Mesendoderm (in vitro differentiated cells): ENCODE measurements around the gene INO80.

ENCODE experiments used
- DNase-seq: peaks from one replicate; pipeline ENCODE4 v3.0.0; 2013
- H2AK5ac ChIP-seq: 2 replicates; pipeline ENCODE4 v1.6.1; 2013; ENCODE audit warnings: low read length, inconsistent platforms
- H2BK120ac ChIP-seq: 2 replicates; pipeline ENCODE4 v1.6.1; 2013; ENCODE audit warnings: low read depth, mild to moderate bottlenecking, low read length, moderate library complexity, mixed read lengths
- H2BK15ac ChIP-seq: replicated peaks from 2 replicates; pipeline ENCODE4 v1.6.1; 2013; ENCODE audit warnings: low read depth, mild to moderate bottlenecking, moderate library complexity
- H2BK5ac ChIP-seq: 2 replicates; pipeline ENCODE4 v1.6.1; 2013; ENCODE audit warnings: low read length, inconsistent platforms
- H3K18ac ChIP-seq: 2 replicates; pipeline ENCODE4 v1.6.1; 2013; ENCODE audit warnings: mild to moderate bottlenecking, low read length, mixed read lengths
- H3K23ac ChIP-seq: one replicate; pipeline ENCODE4 v1.6.1; 2013; ENCODE audit warnings: low read length
- H3K27ac ChIP-seq: 2 replicates; pipeline ENCODE4 v1.5.1; 2013; ENCODE audit warnings: low read depth, mild to moderate bottlenecking, inconsistent platforms, low read length, moderate library complexity
- H3K27me3 ChIP-seq: 2 replicates; pipeline ENCODE4 v1.6.1; 2013; ENCODE audit warnings: low read length, control low read depth, mild to moderate bottlenecking, inconsistent platforms; ENCODE audit not compliant: insufficient read depth, poor library complexity
- H3K36me3 ChIP-seq: 2 replicates; pipeline ENCODE4 v1.6.1; 2013; ENCODE audit warnings: low read length, inconsistent platforms; ENCODE audit not compliant: control insufficient read depth, insufficient read depth
- H3K4ac ChIP-seq: one replicate; pipeline ENCODE4 v1.6.1; 2013; ENCODE audit warnings: low read depth, mild to moderate bottlenecking, low read length, moderate library complexity
- H3K4me1 ChIP-seq: 2 replicates; pipeline ENCODE4 v1.6.1; 2013; ENCODE audit warnings: low read depth, low read length, inconsistent platforms; ENCODE audit not compliant: control insufficient read depth
- H3K4me2 ChIP-seq: 2 replicates; pipeline ENCODE4 v1.6.1; 2013; ENCODE audit warnings: low read length
- H3K4me3 ChIP-seq: 2 replicates; pipeline ENCODE4 v1.5.1; 2013; ENCODE audit warnings: mild to moderate bottlenecking, low read length
- H3K56ac ChIP-seq: one replicate; pipeline ENCODE4 v1.6.1; 2013; ENCODE audit warnings: low read length
- H3K79me1 ChIP-seq: 2 replicates; pipeline ENCODE4 v1.6.1; 2013; ENCODE audit warnings: low read length, inconsistent platforms
- H3K79me2 ChIP-seq: 2 replicates; pipeline ENCODE4 v1.6.1; 2013; ENCODE audit warnings: mild to moderate bottlenecking, low read length; ENCODE audit not compliant: control insufficient read depth, insufficient read depth
- H3K9ac ChIP-seq: 2 replicates; pipeline ENCODE4 v1.6.1; 2013; ENCODE audit warnings: low read length, inconsistent platforms
- H4K5ac ChIP-seq: one replicate; pipeline ENCODE4 v1.6.1; 2013; ENCODE audit warnings: low read length
- H4K8ac ChIP-seq: one replicate; pipeline ENCODE4 v1.6.1; 2013; ENCODE audit warnings: low read depth, mild to moderate bottlenecking, control low read depth, low read length, moderate library complexity
- WGBS: extraction: QIAGEN DNeasy Blood & Tissue Kit; methylation state at CpG from one replicate; pipeline ENCODE4 v1.1.7; 2013; ENCODE audit warnings: low lambda C conversion rate, missing lambda C conversion rate; ENCODE audit not compliant: insufficient coverage; ENCODE audit errors: extremely low coverage; 5-methylcytosine and 5-hydroxymethylcytosine counted together

The INO80 gene

GRCh38 chr15:40944510-40945296 lies 171.4 kb downstream of the INO80 start:
- H3K4me1 ChIP-seq: peaks cover 1% of the 10 kb centered on the region
- H3K18ac ChIP-seq: no peak overlapping the region
- WGBS: no CpG with 5 or more reads among the region's 11 CpGs
- no peak overlapping the region for H2BK15ac ChIP-seq
- no peak overlapping the region for H2AK5ac ChIP-seq
- H3K27ac ChIP-seq: no peak overlapping the region
- H3K23ac ChIP-seq: no peak overlapping the region
- H3K36me3 ChIP-seq: no peaks in the 10 kb centered on the region
- no peak overlapping the region for H4K8ac ChIP-seq
- no peak overlapping the region for H3K4me3 ChIP-seq
- no peaks in the 10 kb centered on the region for H3K79me1 ChIP-seq
- DNase-seq: no peak
- H2BK5ac ChIP-seq: no peak overlapping the region
- no peak overlapping the region for H3K4me2 ChIP-seq
- H3K9ac ChIP-seq: no peak overlapping the region
- no peak overlapping the region for H4K5ac ChIP-seq
- no peaks in the 10 kb centered on the region for H3K79me2 ChIP-seq
- H3K4ac ChIP-seq: no peak overlapping the region
- no peak overlapping the region for H3K56ac ChIP-seq
- no peaks in the 10 kb centered on the region for H3K27me3 ChIP-seq
- H2BK120ac ChIP-seq: no peak overlapping the region

DNA sequence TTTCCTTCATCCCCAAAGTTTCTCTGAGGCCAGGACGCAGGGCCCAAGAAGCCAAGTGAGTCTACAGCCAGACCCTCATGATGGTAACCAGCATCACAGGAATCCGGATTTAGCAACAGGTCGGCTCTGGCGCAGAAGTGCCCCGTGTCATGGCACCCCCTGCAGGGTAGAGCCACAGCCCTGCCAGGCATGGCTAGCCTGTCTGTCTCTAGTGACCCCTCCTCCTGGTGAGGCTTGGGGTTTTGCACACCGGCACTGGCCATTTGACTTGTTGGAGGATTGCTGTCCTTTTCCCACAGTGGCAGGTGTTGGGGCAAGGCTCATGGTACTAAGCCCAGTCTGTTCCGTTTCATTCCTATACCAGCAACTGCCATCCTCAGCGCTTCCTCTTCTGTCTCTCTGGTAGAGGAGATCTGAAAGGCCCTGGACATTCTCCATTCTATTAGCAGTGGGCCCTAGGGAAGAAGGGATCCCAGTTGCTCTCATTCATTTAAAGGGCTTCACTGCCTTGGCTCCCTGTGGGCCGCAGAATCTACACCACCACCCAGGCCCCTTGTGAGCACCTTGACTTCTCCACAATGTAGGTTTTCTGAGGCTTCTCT lies 172.2 kb downstream of the INO80 start:
- Histone ChIP-seq H2AK5ac (no peak overlapping the region), H3K4me3 (no peak overlapping the region), H3K4me2 (no peak overlapping the region), H3K4ac (no peak overlapping the region), H4K5ac (no peak overlapping the region), H3K27ac (no peak overlapping the region), H3K27me3 (no peaks in the 10 kb centered on the region), H3K23ac (no peak overlapping the region), H3K4me1 (peaks cover 1% of the 10 kb centered on the region), H2BK120ac (no peak overlapping the region), H3K79me2 (no peaks in the 10 kb centered on the region), H3K18ac (no peak overlapping the region), H3K79me1 (no peaks in the 10 kb centered on the region), H3K9ac (no peak overlapping the region), H2BK15ac (no peak overlapping the region), H4K8ac (no peak overlapping the region), H3K56ac (no peak overlapping the region), H2BK5ac (no peak overlapping the region), H3K36me3 (no peaks in the 10 kb centered on the region)
- WGBS: no CpG with 5 or more reads among the region's 9 CpGs
- no peak for DNase-seq

GRCh38 chr15:40942878-40943277 lies 173.2 kb downstream of the INO80 start:
- H3K4me1 ChIP-seq: peaks cover 1% of the 10 kb centered on the region
- no CpG with 5 or more reads among the region's 12 CpGs for WGBS
- H3K79me2 ChIP-seq: no peaks in the 10 kb centered on the region
- no peak overlapping the region for H3K27ac ChIP-seq
- no peak overlapping the region for H2BK15ac ChIP-seq
- no peak overlapping the region for H4K5ac ChIP-seq
- no peaks in the 10 kb centered on the region for H3K79me1 ChIP-seq
- H3K9ac ChIP-seq: no peak overlapping the region
- H3K4me2 ChIP-seq: no peak overlapping the region
- DNase-seq: no peak
- H3K4ac ChIP-seq: no peak overlapping the region
- H4K8ac ChIP-seq: no peak overlapping the region
- no peak overlapping the region for H3K4me3 ChIP-seq
- no peaks in the 10 kb centered on the region for H3K27me3 ChIP-seq
- H3K18ac ChIP-seq: no peak overlapping the region
- no peaks in the 10 kb centered on the region for H3K36me3 ChIP-seq
- H3K56ac ChIP-seq: no peak overlapping the region
- no peak overlapping the region for H2AK5ac ChIP-seq
- H2BK5ac ChIP-seq: no peak overlapping the region
- H3K23ac ChIP-seq: no peak overlapping the region
- H2BK120ac ChIP-seq: no peak overlapping the region

- Histone ChIP-seq H2AK5ac (no peak overlapping the region), H2BK15ac (no peak overlapping the region), H3K4me3 (no peak overlapping the region), H3K4ac (peak overlapping the region; percentile 57), H2BK120ac (no peak overlapping the region), H3K56ac (peak overlapping the region; percentile 86), H3K79me1 (no peaks in the 10 kb centered on the region), H2BK5ac (no peak overlapping the region), H3K18ac (peak overlapping the region; percentile 65), H3K27ac (peak overlapping the region; percentile 4), H3K23ac (peak overlapping the region; percentile 97), H3K9ac (peak overlapping the region; percentile 71), H3K4me2 (peak overlapping the region; percentile 71), H3K79me2 (no peaks in the 10 kb centered on the region), H4K5ac (no peak overlapping the region), H3K4me1 (peaks cover 1% of the 10 kb centered on the region), H3K36me3 (no peaks in the 10 kb centered on the region), H4K8ac (no peak overlapping the region), H3K27me3 (no peaks in the 10 kb centered on the region)
- peak; percentile 66 for DNase-seq
- WGBS: no CpG with 5 or more reads among the region's 15 CpGs
These were observed 173.7 kb downstream of the INO80 start for GRCh38 chr15:40942337-40942854.

DNA sequence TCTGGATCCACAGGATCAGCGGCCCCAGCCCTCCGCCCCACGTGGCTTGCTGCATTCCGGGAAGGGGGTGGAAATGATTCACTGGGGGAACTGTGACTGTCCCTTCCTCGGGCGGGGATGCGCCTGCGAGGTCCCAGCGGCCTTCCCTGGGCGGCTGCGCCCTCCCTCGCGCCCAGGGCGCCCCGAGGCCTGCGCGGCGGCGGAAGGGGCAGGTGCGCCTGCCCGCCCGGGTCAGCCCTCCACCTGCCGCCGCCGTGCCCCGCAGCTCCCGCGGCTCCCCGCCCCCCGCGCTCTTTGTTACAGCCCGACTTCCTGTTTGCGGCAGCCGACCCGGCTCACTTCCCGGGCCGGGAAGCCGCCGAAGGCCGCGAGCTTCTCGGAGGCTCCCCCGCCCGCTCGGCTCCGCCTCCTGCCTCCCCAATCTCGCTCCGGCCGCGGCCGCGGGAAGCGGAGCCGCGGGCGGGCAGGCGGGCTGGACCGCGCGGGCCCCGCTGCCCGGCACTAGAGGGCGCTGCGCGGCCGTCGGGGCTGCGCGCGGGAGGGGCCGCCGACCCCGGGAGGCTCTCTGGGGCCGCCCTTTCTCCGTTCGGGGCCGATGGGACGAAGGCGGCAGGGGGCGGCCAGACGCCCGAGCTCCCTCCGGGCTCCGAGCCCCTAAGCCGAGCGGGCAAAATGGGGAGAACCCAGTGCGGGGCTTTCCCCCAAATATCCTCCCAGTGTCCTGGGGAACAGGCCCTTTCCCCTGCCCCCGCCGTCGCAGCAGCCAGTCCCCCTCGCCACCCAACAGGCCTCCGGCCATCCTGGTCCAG lies 174.3 kb downstream of the INO80 start:
- no peak overlapping the region for H2BK120ac ChIP-seq
- H3K36me3 ChIP-seq: no peaks in the 10 kb centered on the region
- H3K4me2 ChIP-seq: peak overlapping the region; percentile 81
- peak overlapping the region; percentile 97 for H3K23ac ChIP-seq
- no peaks in the 10 kb centered on the region for H3K79me2 ChIP-seq
- H3K4me3 ChIP-seq: no peak overlapping the region
- H3K18ac ChIP-seq: peak overlapping the region; percentile 65
- H2AK5ac ChIP-seq: no peak overlapping the region
- H3K56ac ChIP-seq: peak overlapping the region; percentile 86
- no peak overlapping the region for H4K5ac ChIP-seq
- peak overlapping the region; percentile 4 for H3K27ac ChIP-seq
- peak; percentile 84 for DNase-seq
- peak overlapping the region; percentile 57 for H3K4ac ChIP-seq
- peaks cover 1% of the 10 kb centered on the region for H3K4me1 ChIP-seq
- no peak overlapping the region for H4K8ac ChIP-seq
- no peaks in the 10 kb centered on the region for H3K79me1 ChIP-seq
- H3K27me3 ChIP-seq: no peaks in the 10 kb centered on the region
- no peak overlapping the region for H2BK15ac ChIP-seq
- no peak overlapping the region for H2BK5ac ChIP-seq
- no CpG with 5 or more reads among the region's 92 CpGs for WGBS
- H3K9ac ChIP-seq: peak overlapping the region; percentile 71
